HG03521 (cell line): ENCODE measurements around the gene ADCY5.

Experiments
- ATAC-seq: cut with Tn5 transposase; IDR thresholded peaks from one replicate; pipeline ENCODE4 v1.9.1; 2021; ENCODE audit warnings: mild to moderate bottlenecking, moderate library complexity; ENCODE audit not compliant: unreplicated experiment

Gene ADCY5

DNA sequence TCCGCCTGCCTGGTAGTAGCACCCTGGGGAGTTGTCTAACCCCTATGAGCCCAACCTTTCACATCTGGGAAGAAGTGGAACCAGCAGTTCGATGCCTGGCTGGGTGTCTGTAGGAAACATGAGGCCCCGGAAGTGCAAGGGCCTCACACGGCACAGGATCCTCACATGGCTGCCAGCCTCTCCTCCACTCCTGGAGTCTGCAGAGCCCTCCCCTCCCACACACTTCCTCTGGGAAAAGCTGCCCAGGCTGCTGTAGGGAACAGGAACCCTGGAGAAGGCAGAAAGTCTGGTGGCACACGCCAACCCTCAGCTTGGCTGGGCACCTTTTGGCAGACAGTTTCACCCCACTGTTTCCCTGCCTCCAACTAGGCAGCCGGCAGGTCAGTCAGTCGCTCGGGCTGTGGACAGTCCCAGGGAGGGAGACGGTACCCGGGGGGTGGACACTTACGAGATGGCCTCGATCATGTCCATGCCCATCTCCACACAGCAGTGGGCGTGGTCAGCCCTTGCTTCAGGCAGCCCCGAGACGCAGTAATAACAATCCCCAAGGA is 118.4 kb downstream of the ADCY5 start:
- no peak for ATAC-seq

DNA sequence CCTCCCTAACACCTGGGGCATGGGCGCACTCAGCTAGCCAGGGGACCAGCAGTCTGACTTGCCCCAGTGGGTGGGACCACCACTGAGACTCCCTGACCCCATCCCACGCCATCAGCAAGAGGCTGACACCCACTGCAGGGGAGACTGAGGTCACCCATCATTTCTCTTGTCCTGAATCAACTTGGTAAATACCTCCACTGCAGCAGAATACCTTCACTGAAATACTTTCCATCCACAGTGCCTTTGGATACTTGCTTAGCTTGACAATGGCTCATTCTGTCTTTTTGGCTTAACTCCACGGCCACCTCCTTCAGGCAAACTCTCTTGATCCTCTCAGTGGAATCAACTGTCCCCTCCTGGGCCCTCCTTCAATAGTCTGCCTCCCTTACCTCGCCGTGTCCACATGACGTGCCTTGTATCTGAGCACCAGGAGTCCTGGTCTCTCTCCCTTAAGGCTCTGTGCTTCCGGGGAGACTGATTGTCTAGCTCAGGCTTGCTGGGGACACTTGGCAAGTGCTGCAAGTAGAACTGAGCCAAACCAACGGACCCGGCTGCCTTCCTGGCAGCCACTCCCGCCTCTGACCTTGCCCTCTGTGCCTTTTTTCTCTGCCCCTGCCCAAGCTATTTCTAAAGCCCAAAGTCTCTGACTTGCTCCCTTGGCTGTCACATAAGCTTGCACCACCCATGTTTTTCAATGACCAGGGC is 119.1 kb downstream of the ADCY5 start:
- ATAC-seq, result no peak

DNA sequence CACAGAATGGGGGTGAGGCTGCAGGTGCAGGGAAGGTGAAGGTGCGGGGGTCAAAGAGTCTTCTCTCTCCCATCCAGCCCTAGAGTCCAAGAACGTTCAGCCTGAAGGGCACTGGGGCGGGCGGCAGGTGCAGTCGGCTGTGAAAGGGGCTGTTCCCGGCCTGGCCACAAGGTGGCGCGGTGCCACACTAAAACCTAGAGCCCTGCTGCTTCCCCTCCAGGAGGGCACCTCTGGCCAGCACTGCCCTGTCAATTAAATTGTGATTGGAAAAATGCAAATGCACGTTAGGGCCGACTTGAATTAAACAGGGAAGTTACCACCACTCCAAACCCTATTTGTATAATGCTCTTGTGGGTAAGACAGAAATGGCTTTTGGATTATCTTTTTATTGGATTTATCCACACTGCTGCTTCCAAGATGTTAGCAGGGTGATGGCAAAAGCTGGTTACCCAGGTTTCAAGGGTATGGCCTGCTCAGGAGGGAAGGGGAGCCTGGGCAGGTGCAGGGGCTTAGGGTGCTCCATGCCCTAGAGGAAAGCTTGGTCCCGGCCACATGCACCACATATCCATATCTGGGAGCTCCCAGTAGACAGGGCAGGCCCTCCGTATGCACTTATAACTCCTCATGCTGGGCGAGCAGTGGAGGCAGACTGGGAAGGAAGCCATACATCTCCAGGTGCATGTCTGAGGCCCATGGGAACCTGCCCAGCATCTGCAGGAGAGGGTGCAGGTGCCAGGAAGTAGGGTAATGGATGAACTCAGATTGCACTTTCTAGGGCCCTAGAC is 119.8 kb downstream of the ADCY5 start:
- ATAC-seq, result no peak

DNA sequence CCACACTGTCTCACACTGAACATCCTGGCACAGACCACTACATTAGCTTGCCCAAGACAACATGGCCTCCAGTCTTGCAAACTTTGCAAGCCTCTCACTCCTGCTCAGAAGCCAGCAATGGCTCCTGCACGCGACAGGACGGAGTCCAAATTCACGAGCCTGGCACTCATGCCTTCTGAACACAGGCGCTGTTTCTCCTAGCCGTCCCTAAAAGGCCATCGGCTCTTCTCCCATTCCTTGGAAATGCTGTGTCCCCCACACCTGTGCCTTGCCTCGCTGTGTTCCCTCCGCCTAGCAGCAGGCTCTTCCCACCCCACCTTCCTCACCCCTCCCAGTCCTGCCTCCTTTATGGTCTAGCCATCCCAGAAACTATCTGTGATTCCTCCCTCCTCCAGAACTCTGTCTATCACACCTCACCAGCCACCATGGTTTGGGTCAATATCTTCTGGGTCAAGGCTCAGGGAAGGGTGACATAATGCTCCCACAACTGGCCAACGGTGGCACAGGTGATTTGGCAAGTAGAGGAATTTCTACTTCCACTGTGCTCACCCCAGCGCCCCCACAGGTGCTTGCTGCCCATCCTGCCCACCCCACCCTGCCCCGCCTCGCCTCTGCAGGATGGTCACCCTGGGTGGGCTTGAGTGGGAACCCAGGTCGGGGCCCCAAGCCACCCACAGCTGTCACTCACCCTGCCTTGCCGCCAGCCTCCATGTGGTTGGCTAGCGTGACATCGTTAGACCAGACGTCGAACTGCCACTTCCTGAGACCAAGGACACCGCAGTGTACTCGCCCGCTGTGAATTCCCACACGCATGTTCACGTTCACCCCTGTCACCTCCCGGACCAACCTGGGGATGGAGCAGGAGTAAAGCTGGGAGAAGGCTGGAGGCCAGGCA is 120.7 kb downstream of the ADCY5 start:
- no peak for ATAC-seq

DNA sequence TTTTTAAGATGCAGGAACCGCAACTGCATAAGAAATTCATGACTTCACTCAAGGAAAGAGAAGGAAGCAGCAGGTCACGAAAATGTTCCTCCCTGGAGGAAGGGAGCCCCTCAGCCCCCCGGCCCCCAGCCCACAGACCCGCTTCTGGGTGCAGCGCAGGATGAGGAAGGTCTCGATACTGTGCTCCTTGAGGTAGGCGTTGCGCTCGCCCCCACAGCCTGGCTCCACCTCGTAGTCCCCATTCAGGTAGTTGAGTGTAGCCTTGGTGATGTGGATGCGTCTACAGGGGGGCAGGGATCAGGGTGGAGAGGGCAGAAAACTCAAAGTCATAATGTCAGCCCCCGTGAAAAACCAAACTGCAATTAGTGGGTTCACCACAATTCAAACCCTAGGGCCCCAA is 121.4 kb downstream of the ADCY5 start:
- no peak for ATAC-seq

DNA sequence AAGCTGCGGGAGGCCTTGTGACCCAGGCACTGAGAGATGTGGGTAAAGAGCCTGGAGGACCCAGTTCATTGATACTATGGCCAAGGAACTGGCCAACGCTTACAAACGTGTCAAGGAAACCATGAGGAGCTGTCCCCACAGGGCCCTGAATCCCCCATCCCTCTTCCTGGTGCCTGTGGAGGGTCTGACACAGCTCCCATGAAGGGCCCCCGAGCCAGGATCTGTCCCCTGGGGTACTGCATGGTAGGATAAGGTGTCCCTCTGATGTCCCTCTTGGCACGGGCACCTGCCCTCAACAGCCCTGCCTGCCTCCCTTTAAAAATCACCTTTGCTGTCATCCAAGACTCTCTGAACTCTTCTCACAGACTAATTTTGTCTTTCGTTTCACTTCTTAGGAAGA is 122.4 kb downstream of the ADCY5 start:
- no peak for ATAC-seq

DNA sequence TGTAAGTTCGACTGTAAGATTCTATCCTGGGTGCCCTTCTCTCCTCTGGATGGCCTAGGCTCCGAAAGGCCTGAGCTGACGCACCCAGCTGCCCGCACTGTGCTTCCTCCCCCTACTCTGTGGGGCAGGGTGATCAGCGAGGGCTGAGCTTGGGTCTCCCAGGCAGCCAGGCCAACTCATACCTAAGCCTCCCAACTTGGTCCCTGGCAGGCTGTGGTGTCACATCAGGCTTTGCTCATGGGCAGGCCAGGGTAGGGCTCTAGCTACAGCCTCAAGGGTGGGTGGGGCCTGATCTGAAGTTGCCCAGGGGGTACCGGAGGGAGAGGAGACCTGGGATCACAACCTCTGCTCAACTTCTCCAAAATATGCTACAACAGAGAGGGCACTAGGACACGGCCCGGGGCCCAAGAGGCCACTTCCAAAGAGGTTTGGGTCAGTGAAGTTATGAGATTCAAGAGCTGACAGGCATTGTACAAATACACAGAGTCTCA is 123.1 kb downstream of the ADCY5 start:
- ATAC-seq, result no peak

DNA sequence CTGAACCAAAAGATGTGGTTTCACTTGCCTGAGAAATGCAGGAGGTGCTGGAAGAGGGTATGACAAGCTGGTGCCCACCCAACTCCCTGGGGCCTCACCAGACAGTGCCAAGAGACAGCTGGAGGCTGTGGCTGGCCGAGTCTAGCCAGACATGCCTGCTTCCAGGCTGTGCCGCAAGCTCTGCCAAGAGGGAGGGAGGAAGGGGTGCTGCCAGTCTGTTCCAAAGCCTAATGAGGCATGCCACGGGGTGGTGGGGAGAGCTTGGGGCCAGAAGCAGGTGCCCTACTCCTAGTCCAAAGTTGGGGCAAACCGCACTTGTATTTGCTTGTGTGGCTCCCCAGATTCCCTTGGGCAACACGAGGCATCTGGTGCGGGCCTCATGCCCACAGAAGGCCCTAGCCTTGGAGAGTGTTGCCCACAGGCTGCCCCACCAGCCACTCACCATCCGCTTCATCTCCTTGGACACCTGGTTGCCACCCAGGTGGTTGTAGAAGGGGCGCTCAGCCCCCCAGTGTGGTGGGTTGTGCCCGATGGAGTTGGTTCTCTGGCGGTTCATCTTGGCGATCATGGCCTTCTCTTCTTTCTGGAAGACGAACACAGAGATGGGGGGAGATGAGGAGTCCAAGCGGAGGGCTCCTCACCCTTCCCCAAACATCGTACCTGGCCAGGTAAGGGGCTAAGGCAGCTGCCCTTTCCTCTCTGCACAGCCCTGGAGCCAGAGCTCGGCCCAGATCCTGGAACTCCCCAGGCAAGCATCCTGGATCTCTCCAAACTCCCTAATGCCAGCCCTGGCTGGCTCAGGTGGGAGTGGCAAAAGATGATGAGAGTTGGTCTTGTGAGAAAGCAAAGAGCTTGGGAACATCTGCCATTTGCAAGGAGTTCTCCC is 123.8 kb downstream of the ADCY5 start:
- ATAC-seq, result no peak

DNA sequence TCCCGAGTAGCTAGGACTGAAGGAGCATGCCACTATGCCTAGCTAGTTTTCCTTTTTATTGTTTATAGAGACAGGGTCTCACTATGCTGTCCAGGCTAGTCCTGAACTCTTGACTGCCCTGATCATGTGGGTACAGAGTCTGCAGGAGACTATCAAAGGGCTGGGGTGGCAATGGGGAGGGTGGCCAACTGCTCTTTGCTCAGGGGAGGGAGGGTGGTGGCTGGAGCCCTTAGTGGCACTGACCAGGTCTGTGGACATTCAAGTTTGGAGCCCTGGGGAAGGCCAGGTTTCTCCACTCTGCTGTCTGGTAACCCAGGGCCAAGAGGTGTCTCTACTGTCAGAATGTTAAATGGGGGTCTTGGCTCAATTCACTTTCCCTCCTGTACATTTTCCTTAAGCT is 125.1 kb downstream of the ADCY5 start:
- no peak for ATAC-seq

DNA sequence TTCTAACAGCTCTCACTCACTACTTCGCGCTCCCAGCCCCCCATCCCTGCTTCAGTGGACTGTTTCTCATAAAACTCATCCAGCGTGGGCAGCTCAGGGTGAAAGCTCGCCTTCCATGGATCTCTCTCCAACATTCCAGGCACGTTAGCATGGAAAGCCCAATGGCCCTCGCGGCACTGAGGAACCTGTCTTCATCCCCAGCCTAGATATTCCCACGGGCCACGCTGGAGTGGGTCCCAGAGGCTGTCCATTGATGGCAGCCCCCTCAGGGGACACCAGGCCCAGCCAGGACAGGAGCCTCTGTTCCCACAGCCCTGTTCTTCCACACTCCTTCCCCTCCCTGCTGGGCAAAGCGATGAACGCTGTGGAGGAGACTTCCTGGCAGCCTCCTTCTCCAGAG is 126.0 kb downstream of the ADCY5 start:
- no peak for ATAC-seq

DNA sequence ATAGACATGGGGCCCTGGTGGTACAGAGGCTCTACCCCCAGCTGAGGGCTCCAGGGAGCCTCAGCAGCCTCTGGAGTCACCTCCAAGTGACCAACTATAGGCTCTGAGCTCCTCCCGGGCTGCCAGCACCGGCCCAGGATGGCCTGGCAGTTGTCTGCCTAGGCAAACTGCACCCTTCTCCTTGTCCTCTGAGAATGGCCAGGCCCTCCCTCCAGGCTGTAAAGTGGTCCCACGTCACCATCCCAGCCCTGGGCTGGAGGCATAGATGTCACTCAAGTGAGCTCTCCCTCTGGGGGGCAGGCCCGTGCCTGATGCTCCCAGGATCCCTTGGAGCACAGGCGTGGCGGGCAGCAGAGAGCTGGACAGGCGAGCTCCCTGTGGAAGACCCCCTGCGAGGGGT is 127.1 kb downstream of the ADCY5 start:
- no peak for ATAC-seq

DNA sequence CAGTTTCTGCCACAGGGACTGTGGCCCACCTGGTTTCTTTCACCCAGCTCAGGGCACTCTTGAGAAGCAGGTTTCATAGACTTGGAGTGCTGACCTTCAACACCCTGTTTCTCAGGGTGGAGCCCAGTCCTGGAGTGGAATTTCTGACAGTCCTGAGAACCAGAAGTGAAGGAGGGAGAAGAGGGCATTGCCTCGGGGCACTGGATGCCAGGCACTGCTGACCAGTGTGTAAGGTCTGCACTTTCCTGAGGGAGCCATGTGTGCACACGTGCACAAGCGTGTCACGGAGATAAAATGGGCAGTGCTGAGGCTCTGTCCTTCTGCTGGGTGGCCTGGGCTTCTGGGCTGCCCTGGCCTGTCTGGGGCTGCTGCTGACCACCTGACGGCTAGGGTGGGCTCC is 128.7 kb downstream of the ADCY5 start:
- ATAC-seq, result no peak

DNA sequence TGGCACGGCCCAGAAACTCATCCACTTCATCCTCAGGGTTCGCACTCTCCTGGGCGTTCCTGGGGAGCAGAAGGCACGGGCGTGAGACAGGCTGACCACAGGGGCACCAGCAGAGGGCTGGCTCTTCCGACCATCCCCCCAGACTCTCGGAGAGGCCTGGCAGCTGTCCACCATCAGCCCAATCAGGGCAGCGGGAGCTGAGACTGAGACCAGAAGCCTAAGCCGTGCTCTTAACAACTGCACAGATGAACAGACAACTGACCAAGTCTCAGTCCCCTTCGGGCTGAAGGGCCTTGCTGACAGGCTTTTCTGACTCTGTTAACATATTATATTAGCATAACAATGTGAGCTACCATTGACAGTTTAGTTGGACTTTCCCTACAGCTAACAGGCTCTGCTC is 129.1 kb downstream of the ADCY5 start:
- ATAC-seq, result no peak

DNA sequence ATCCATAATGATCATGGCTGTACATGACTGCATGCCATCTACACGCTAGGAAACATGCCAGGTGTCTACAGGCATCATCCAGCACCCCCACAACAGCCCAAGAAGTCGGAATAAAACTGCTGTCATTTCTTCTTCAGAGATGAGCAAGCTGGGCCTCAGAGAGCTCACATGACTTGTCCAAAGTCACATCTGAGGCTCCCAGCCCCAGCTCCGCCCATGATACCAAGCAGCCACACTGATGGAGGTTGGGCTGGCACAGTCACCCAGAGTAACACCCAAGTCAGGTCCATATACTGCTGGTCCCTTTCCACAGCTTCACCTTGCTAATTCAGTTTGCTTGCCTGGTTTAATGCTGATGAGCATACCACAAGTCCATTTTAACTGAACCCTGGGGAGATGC is 130.5 kb downstream of the ADCY5 start:
- no peak for ATAC-seq

DNA sequence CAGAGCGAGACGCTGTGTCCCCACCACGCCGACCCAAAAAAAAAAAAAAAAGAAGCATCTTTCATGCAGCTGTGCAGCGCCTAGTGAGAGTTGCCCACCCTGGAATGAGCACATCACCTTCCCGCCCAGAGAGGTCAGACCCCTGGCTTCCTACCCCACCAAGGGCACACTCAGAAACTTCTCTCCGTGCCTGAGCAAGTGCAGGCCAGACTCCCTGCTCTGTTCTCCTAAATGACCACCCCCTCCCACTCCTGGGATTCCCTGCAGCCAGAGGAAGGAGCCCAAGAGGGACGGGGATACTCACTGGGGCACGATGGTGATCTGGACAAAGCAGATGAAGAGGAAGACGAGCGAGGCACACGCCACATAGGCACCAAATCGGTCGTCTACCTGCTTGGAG is 131.2 kb downstream of the ADCY5 start:
- ATAC-seq, result no peak

DNA sequence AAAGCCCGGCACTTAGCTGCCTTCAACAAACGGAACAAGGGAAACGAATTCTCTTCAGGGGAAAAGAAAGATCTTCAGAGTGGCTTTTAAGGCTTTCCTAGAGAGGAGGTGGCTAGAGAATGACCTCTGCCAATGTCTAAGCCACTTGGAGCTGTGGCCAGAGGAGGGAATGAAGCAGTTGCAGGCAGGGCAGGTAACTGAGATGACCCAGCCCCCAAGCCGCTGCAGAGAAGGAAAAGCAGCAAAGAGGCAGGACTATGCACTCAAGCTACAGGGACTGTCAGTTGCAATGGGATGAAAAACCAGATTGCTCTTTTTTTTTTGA is 133.7 kb downstream of the ADCY5 start:
- ATAC-seq, result no peak

DNA sequence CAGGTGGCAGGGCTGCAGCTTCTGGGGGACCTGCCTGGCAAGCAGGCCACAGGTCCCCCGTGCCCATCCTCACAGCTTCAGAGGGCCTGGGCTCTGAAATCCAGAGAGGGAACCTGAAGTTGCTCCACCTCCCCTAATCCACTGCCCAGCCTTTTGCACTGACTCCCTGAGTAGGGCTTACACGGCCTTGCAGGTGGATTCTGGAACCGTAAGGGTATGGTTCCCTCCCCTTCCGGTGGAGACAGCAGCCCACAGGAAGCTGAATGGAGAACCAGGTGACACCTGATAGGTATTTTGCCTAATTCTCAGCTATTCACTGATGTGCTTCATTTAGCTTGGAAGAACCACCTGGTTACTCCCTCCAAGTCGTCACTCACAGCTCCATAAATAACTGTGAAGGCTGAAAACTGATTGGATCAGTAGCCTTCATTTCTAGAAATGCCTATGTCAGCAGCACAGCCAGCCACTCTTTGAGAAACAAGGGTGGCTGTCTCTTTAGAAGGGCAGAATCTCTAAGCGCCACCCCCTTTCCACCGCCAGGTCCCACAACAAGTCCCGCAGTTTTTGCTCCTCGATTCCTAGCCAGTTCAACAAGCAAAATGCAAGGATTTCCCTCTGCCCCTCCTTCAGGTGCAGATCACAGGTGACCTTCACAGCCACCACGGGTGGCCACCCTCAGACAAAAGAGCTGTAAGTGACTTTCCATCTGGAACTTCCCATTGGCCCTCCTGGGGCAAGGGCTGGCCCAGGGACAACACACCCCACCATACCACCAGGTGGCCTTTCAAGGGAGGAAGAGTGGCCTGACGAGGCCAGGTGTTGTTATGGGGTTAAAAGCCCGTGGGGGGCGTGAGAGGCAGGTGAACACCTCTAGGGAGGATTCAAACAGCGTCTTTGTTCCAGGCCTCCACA is 134.3 kb downstream of the ADCY5 start:
- ATAC-seq, result no peak

DNA sequence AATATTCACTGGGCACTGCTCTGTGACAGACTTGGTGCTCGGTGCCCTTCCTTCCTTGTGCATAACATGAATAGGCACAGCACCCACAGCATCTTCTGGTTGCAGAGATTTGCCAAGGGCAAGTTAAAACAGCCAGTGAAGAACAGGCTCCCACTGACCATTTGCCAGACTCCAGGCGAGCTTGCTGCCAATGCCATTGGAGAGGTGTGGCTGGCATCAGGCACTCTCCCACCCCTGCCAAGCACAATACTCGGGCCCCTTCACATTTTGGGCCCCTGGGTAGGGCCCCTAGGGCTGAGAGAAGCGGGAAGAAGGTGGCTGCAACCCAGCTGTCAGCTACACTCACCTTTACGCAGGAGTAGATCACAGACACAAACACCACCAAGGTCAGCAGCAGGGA is 135.0 kb downstream of the ADCY5 start:
- ATAC-seq, result no peak
